Right renal pelvis (tissue), 4 donors: Measurements from ENCODE around the gene ZNF436. TPM values are rescaled to one million over a fixed set of nuclear protein-coding genes. Genes with fewer than 3 reads are reported as not detected.

Source experiments
- DNase-seq, 4 donors: peaks; one replicate each; pipeline ENCODE4 v3.0.0-alpha.2; 2013; ENCODE audit warnings: low read depth in 4 of 4, low spot score in 3 of 4, missing footprints in 1 of 4
- polyA plus RNA-seq, 4 donors: library from polyadenylated mRNA; unstranded; fragments of 120-200 nt; gene quantifications; one replicate each; pipeline ENCODE4 v1.2.1, GENCODE V29; 2013; ENCODE audit not compliant: insufficient read length in 4 of 4

The ZNF436 gene
- polyA plus RNA-seq, 4 donors = 27.9 to 44.4 (median 36.3) TPM

DNA sequence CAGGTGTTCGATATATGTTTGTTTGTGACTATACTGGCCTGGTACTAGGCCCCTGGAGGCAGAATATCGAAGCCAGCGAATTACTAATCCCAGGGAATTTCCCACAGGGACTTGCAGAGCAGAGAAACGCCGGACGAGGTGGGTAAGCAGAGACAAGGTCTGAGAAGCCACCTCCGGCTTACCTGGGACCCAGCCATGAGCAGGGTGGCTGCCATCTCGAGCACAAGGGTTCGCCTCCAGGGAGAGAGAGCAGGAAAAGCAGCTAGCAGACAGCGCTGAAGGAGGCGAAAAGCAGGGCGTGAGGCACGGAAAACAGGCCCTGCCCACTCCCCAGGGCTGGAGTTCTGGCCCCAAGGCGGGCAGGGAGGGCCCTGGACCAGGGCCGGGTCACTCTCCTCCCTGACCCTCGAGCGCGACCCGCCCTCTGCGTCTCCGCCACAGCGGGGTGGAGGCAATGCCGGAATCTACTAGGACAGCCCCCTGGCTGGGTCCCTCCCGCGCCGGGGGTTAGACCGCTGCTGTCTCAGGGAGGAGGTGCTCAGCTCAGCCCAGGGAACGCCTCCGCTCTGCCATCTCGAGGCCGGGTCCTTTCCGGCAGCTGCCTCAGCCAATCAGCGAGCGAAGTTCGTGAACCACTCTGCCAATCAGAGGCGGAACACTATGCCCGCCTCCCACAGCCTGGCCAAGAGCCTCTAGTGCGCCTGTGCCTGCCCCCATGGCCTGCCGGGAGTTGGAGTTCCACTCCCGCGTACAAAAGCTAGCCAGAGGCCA is 1.7 kb downstream of the ZNF436 start:
- peak; percentile 95 to 97 (median 96) for DNase-seq

DNA sequence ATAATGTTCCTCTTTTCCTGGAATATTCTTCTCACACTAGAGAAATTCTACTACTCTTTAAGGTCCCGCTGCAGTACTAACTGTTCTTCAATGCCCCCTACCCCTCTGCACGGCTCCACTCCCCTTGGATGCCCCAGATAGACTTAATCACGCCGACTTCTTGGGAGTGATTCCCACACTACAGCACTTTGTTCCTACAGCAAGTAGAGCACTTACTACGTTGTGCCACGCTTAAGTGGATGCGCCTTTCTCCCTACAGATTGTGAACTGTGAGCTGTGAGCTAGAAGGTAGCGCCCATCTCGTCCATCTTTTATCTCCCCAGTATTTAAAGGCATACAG is 2.2 kb downstream of the ZNF436 start:
- DNase-seq = no peak

DNA sequence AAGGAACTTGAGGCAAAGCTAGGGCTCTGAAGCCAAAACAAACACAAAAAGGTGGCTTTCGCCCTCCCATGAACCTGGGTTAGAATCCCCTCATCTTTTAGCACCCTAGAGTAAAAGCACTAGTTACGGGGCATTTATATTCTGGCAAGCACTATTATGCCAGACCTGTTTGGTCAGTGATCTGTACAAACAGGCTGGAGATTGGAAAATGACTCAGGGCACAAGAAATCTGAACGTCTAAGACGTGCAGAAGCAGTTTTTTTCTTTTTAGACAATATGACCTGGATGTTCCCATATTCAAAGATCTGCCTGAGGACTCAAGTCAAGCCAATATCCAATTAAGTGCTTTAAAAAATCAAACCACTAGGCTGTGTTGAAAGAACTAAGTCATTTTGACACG is 3.0 kb downstream of the ZNF436 start:
- DNase-seq = no peak

DNA sequence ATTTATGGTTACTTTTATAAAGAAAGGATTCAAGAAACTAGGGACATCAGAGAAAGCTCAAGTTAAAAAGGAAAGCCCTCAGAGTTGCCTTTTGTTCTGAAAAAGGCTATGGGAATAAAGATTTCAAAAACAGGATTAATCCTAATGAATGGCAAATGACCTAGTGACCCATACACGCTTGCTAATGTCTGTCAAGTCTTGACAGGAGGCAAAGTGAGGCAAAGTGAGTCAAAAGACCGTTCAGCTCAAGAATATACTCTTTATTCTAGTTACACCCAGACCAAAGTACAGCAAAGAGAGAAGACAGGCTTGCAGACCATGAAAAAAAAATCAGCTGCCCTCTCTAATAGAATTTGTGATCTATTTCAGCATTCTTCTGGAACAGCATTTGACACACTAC is 3.5 kb downstream of the ZNF436 start:
- DNase-seq = no peak

DNA sequence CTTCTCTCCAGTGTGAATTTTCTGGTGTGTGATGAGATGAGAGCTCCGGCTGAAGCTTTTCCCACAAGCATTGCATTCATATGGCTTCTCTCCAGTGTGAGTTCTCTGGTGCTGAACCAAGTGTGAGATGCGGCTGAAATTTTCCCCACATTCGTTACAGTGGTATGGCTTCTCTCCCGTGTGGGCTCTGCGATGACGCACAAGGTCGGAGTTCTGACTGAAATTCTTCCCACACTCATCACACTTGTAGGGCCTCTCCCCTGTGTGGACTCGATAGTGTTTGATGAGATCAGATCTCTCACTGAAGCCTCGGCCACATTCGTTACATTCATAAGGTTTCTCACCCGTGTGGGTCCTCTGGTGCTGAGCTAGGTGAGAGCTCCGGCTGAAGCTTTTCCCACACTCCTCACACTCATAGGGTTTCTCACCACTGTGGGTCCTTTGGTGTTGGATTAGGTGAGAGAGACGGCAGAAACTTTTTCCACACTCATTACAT is 7.4 kb downstream of the ZNF436 start:
- no peak for DNase-seq

DNA sequence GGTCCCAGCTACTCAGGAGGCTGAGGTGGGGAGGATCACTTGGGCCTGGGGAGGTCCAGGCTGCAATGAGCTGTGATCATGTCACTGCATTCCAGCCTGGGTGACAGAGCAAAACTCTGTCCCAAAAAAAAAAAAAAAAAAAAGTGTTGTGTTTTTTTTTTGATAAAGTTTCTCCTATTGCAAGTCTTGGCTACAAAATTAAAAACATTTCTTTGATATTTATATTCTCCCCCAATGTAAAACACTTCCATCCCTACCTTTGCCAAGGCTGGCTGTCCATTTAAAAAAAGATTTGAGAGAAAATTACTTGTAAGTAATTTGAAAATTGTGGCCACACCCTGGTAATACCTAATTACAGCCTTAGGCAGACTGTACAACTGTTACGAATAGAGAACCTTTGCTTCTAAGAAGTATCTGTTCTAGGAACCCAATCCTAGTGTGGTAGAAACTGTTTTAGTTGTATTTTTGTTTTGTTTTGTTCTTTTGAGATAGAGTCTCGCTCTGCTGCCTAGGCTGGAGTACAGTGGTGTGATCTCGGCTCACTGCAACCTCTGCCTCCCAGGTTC is 11.2 kb downstream of the ZNF436 start:
- no peak for DNase-seq

DNA sequence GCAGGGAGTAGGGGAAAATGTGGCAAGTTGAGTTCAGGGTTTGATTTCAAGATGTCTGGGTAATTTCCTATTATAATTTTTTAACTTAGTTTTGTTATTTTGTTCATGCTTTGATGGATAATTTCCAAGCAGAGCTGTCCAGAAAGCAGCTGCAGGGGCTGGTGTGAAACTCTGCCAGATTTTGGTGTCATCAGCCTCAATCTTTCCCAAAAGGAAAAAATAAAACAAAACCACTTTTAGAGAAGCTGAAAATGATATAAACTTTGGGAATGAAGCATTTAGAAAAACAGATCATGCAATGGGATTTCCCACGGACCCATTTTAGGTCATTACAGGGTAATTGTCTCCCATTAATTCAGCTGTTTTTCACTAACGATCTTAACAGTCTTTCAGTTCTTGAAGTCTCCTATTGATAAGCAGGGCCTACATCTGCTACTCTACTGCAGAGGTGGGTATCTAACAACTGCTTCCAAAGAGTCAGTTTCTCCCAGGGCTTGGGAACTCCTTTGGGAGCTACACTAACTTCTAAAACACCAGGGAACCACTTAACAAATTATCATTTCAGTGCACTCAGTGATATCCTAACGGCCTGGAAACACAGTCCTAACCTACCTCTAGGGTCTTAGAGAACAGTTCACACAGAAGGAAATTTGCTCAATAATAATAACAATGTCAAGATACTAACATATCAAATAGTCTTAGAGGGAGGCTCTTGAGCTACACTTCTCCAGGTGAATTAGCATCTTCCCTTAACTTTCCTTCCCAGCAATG is 12.3 kb downstream of the ZNF436 start:
- no peak for DNase-seq

DNA sequence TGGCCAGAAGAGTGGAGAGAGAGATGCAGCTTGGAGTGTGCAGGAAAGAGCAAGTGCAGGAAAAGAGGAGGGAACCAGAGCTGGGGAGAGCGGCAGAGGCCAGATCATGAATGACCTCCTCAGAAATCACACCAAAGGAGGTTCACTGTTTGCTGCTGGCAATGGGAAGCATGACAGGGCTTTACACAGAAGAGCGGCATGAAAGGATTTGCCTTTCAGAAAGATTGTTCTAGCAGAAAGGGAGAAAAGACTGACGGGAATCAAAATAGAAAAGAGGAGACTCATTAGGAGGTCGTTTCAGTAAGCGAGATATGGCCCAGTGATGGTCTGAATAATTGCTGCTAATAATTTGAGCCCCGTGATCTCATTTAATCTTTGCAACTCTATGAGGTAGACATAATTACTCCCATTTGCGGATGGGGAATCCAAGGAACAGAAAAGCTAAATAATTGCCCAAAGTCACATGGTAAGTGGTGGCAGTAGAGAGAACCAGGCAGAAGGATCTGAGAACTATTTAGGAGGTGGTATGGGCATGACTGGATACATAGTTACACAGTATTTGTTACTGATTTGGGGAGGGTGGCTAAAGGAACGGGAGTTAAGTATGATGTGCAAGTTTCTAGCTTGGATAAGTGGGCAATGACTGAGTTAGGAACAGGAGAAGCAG is 13.0 kb downstream of the ZNF436 start:
- no peak for DNase-seq

DNA sequence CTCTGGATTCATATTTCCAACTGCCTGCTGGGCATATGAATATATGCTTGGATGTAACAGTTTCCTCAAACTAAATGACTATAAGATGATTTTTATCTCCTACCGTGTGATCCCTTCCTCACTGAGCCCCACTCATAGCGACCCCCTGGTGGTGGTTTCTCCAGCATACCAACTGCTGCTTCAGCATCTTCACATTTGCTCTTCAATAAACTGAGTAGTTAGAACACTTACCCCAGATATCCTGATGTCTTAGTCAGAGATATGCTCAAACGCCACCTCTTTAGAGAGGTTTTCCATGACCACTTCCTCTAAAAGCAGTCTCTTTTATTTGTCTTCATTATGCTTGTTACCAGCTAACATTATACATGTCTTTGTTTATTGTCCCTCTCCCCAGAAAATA is 15.4 kb downstream of the ZNF436 start:
- no peak for DNase-seq

DNA sequence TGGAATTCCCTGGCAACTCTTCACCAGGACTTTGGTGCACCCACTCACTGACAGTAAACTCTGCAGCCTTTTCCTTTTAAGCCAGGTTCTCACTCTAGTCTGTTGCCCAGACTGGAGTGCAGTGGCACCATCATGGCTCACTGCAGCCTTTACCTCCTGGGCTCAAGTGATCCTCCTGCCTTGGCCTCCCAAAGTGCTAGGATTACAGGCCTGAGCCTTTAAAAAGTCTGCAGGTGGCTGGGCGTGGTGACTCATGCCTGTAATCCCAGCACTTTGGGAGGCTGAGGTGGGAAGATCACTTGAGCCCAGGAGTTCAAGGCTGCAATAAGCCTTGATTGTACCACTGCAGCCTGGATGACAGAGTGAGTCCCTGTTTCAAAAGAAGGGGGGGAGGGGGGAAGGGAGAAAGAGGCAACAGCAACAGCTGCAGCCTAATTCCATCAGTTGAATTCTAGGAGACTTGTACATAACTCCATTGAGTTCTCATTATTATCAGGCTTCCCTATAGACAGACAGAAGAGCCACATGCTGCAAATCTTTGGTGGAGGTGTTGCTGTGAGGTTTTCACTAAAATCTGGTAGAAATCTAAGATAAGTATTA is 17.4 kb downstream of the ZNF436 start:
- DNase-seq = no peak

DNA sequence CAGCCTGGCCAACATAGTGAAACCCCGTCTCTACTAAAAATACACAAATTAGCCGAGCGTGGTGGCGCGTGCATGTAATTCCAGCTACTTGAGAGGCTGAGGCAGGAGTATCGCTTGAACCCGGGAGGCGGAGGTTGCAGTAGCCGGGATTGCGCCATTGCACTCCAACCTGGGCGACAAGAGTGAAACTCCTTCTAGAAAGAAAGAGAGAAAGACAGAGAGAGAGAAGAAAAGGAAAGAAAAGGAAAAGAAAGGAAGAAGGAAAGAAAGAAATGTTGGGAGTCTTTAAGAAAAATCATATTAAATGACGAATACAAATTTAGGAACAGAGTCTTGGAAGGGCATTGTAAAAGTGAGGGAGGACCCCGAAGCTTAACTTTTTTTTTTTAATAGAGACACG is 23.7 kb downstream of the ZNF436 start:
- no peak for DNase-seq

DNA sequence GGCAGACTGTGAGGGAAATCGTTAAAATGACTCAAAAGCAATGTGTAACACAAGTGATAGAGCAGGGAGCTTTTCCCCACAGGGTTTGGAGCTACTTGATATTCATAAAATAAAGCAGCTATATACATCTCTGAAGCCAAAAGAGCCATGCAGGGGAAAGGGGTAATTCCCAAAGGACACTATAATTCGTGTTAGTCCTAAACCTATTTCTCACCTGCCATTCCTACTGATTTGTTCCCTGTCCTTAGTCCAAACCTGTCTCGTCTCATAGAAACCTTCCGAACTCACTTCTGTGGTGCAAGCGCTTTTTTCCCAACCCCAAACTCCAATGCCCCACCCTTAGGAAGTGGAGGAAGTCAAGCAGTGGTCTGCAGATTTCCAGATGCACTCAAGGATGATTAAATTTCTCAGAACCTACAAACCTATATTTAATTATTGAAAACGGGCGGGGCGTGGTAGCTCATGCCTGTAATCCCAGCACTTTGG is 24.6 kb downstream of the ZNF436 start:
- DNase-seq = peak in 2 of 4 donors; percentile 24 to 30

DNA sequence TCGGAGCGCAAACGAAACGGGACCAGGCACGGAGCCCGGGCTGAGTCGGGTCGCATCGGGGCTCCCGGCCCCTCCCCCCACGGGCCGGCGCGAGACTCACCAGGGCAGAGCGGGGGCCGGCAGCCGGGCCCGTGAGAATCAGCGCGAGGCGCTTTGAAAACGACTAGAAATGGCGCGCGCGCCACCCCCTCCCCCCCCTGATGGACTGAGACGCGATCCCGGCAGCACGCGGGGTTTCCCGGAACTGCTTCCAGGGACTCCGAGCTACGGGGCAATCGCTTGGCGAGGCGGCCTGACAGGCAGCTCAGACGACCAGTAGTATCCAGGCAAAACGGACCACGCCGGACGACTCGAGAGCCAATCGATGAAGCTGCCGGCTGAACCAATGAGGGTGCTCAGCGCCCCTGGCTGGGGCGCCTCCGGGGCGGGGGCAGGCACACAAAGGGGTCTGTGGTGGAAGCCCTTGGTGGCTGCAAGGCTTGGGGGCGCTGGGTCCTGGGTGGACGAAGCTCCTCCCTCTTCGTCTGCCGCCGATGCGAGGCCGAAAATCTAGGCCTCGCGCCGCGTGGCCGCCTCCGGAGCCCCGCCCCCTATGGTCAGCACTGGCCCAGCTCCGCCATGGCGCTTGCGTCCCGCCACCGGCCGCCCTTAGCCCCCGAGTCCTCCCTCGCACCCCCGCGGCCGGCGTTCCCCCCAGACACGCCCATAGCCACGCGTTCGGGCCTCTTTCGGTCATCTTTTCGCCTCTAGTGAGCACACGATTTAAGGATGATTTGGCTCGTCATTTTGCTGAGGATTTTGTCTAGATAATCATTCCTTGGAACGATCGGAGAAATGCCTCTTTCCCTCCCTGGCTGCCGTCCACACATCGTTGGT is 25.3 kb downstream of the ZNF436 start, which contains the start of gene HNRNPR:
Gene HNRNPR, minus strand, starts transcription at position 174 of the 876 bp plus-strand sequence. CDS start 3,276 bp downstream, outside the sequence.
- DNase-seq = peak; percentile 99 to 100 (median 100)

DNA sequence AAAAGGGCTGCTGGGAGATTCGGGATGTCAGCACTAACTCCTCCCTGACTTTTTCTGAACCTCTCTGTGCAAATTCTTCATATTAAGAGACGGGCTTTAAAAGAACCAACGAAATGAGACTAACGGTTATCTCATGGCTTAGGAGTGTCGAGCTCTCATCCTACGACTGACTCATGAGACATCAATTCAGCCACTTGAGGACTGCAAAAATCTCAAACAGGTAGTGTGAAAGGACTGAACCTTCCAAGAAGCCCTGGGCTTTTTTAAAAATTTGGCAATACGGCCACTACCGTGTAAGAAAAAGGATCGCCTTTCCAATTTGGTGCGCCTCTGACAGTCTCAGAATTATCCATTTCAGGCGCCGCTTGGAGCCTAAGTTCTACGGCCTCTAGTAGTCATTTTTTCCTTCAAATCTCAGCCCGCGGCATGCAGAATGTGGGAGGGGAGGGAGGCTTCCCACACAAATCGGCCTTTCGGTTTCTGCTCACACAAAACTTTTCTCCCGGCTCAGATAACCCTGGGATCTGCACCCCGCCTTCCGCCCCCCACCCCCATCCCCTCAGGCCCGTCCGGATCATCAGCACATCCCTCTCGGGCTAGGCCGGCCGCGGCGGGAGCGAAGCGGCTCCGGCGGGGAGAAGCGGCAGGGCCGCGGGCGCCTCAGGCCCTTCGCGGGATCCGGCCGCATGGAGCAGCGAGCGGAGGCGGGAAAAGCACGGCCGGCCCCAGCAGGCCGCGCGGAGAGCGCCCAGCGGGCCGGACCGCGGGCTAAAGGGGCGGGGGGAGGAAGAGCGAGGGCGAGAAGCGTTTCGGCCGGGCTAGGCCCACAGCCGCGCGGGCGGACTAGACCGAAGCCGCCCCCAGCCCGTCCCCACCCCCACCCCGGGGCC is 26.2 kb downstream of the ZNF436 start:
- peak in 2 of 4 donors; percentile 16 to 23 for DNase-seq

DNA sequence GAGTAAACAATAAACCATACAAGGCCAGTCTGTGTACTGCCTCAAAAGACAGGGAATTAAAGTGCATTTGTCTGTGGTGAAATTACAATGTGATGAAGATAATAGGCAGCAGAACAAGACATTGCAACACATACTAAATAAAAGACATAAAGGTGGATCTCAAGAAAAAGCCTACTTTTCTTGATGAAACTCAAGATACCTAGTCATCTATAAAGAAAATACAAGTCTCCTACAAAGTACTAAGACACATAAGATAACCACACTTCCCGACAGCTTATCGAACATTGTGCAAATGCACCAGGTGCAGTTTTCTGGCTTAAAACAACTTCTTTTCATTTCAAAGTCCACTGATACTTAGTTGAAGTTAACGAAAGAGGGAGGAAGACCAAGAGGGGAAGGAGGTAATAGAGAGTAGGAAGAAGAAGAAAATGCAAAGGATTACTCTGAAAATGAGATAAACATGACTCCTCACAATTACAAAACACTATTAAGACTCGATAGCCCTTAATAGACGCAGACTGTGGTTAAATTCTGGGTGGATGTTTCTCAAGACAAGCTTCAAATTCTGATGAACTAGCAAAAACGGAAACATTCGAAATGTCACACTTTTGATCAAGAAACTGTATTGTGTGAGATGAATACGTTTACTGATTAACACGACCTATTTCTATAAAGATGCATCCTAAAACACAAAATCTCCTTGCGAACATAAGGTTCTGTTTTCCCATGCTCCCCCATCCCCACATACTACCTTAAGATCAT is 27.5 kb downstream of the ZNF436 start:
- DNase-seq = no peak

DNA sequence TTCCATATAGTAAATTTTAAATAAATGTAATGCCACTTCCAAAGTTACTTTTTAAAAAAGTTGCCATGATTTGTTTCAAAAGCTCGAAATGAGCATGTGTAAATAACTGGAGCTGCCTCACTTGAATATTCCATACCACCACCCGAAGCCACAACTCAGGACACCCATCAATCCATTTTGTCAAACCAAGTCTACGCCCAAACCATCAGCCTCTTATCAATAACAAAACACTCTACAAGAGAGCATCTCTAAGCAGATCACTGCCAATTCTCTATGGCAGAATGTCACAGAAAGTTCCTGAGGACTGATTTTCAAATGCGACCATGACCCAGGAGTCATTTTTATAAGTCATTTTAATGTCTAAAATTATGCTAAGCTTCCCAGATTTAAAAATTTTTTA is 30.0 kb downstream of the ZNF436 start:
- no peak for DNase-seq

DNA sequence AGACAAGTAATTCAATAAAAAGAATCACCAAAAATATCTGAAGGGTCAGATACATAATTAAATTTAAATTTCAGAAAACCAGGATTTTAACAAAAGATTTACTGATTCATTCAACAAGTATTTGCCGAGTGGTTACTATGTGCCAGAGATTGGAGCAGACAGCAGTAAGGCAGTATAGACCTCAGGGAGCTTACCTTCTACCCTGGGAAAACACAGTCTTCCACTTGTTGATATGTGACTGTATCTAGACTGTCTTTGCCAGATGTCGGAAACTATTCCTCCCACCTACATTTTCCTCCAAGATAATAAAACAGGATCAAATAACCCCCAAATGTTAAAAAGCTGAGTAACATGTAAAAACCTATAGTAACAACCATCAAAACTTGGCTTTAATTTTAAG is 31.8 kb downstream of the ZNF436 start:
- DNase-seq = no peak

DNA sequence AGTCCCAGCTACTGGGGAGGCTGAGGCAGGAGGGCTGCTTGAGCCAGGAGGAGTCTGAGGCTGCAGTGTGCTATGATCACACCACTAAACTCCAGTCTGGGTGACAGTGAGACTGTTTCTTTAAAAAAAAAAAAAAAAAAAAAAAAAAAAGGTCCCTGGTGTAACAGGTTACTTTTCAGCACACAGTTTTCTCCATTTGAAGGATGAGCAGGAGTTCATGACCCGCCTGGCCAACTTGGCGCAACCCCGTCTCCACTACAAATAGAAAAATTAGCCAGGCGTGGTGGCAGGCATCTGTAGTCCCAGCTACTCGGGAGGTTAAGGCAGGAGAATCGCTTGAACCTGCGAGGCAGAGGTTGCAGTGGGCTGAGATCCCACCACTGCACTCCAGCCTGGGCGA is 37.9 kb downstream of the ZNF436 start:
- no peak for DNase-seq
